Colonic mucosa (tissue), 4 donors: ENCODE data around the gene SPIN1. TPM values are rescaled to one million over a fixed set of nuclear protein-coding genes. Genes with fewer than 3 reads are reported as not detected.

ENCODE experiments used
- DNase-seq: peaks from one replicate; pipeline ENCODE4 v3.0.0-alpha.2; 2020
- H3K27ac ChIP-seq: fragments of 200-600 bp; one replicate; pipeline ENCODE4 v1.8.0; 2021
- H3K27me3 ChIP-seq: fragments of 200-600 bp; one replicate; pipeline ENCODE4 v1.8.0; 2021
- H3K36me3 ChIP-seq: fragments of 200-600 bp; one replicate; pipeline ENCODE4 v1.8.0; 2021
- H3K4me1 ChIP-seq: fragments of 200-600 bp; one replicate; pipeline ENCODE4 v1.8.0; 2021; ENCODE audit warnings: mild to moderate bottlenecking
- H3K4me3 ChIP-seq: fragments of 200-600 bp; one replicate; pipeline ENCODE4 v1.8.0; 2021
- H3K9ac ChIP-seq, 2 donors: one replicate each; pipeline ENCODE4 v1.7.0; 2013; ENCODE audit warnings: control low read depth in 2 of 2, low read depth in 2 of 2, low read length in 2 of 2
- H3K9me3 ChIP-seq: fragments of 200-600 bp; one replicate; pipeline ENCODE4 v1.8.0; 2021
- CTCF ChIP-seq: fragments of 200-600 bp; IDR thresholded peaks from one replicate; pipeline ENCODE4 v1.8.0; 2022; ENCODE audit warnings: antibody characterized with exemption, mild to moderate bottlenecking
- intact Hi-C: fragments of 100-400 bp; cut with DNase I; formaldehyde crosslinking; loops from one replicate; pipeline ENCODE4 v1.14.1; 2022
- total RNA-seq, 2 donors: library from RNA; stranded (reverse); fragmentation: NEBNext Ultra II Directional in 1 of 2; extraction: Animal tissue kit (Norgen Biotek cat#: 25700) in 1 of 2; gene quantifications; one replicate each; pipeline ENCODE4 v1.2.1, GENCODE V29; 2021
- donor health status: healthy.
- donor health status: DM: no; HTN: no; CAD: no.
- donor health status: DM: no; HTN: no; CAD: no.

SPIN1 gene
- total RNA-seq, 2 donors from 2014 or later: 51.4 to 68.0 TPM

DNA sequence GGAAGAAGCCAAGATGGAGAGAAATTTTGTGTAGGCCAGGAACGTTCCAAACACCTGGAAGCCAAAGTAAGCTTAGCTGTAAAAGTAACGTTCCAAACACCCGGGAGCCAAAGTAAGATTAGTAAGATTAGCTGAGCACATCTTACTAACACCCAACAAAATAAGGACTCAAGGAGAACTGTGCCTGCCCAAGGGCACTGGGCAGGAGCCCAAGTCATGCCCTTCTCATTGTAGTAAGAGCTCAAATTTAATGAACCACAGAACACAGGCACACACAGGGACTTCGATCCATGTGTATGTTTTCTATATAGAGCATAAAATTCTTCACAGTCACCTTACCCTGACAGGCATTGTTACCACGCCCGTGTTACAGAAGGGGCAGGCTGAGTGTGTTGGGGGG is 110.6 kb downstream of the SPIN1 start:
- intact Hi-C loops: no loop called here
- no peak for DNase-seq

GRCh38 chr9:88501086-88501485 is 112.8 kb downstream of the SPIN1 start:
- H3K9ac ChIP-seq: no peak overlapping the region
- H3K4me3 ChIP-seq: no peak overlapping the region
- no peak overlapping the region for H3K27ac ChIP-seq
- H3K27me3 ChIP-seq: no peaks in the 10 kb centered on the region
- no peak for TF ChIP-seq CTCF
- no peaks in the 10 kb centered on the region for H3K4me1 ChIP-seq
- H3K36me3 ChIP-seq: no peaks in the 10 kb centered on the region
- no peak for DNase-seq
- intact Hi-C loops: no loop called here
- H3K9me3 ChIP-seq: no peaks in the 10 kb centered on the region

More for the DNA sequence above, 110.6 kb downstream of the SPIN1 start:
- no peak for TF ChIP-seq CTCF
- H3K9ac ChIP-seq: no peak overlapping the region
- no peaks in the 10 kb centered on the region for H3K27me3 ChIP-seq
- no peak overlapping the region for H3K4me3 ChIP-seq
- no peak overlapping the region for H3K27ac ChIP-seq
- no peaks in the 10 kb centered on the region for H3K36me3 ChIP-seq
- no peaks in the 10 kb centered on the region for H3K9me3 ChIP-seq
- no peaks in the 10 kb centered on the region for H3K4me1 ChIP-seq

- H3K27me3 ChIP-seq: no peaks in the 10 kb centered on the region
- no peak overlapping the region for H3K27ac ChIP-seq
- no peak overlapping the region for H3K4me3 ChIP-seq
- intact Hi-C loops: no loop called here
- no peaks in the 10 kb centered on the region for H3K4me1 ChIP-seq
- no peak overlapping the region for H3K9ac ChIP-seq
- DNase-seq: no peak
- TF ChIP-seq CTCF: no peak
- no peaks in the 10 kb centered on the region for H3K9me3 ChIP-seq
- H3K36me3 ChIP-seq: no peaks in the 10 kb centered on the region
Observed at GRCh38 chr9:88502552-88503034, 114.3 kb downstream of the SPIN1 start.

GRCh38 chr9:88503081-88503844 is 115.0 kb downstream of the SPIN1 start:
- TF ChIP-seq CTCF: no peak
- no peaks in the 10 kb centered on the region for H3K27me3 ChIP-seq
- intact Hi-C loops: no loop called here
- no peaks in the 10 kb centered on the region for H3K9me3 ChIP-seq
- no peak for DNase-seq
- H3K4me3 ChIP-seq: no peak overlapping the region
- H3K27ac ChIP-seq: no peak overlapping the region
- no peaks in the 10 kb centered on the region for H3K4me1 ChIP-seq
- H3K36me3 ChIP-seq: no peaks in the 10 kb centered on the region
- H3K9ac ChIP-seq: no peak overlapping the region

GRCh38 chr9:88503845-88504764 is 115.9 kb downstream of the SPIN1 start:
- no peaks in the 10 kb centered on the region for H3K36me3 ChIP-seq
- intact Hi-C loops: no loop called here
- no peak for DNase-seq
- no peaks in the 10 kb centered on the region for H3K9me3 ChIP-seq
- no peaks in the 10 kb centered on the region for H3K4me1 ChIP-seq
- no peak overlapping the region for H3K4me3 ChIP-seq
- no peaks in the 10 kb centered on the region for H3K27me3 ChIP-seq
- no peak for TF ChIP-seq CTCF
- H3K9ac ChIP-seq: no peak overlapping the region
- no peak overlapping the region for H3K27ac ChIP-seq
